ENCODE results near the gene TNFRSF17. TPM values are rescaled to one million over a fixed set of nuclear protein-coding genes. Genes with fewer than 3 reads are reported as not detected.
"Not testable (repeated sequence)": the region's sequence is repeated elsewhere in the genome, so short reads cannot be mapped to it uniquely, and the experiment has no call there.

Gene TNFRSF17
- polyA plus RNA-seq, 2 of the 4 experiments (the other 2 are of a cell fraction), result not detected

DNA sequence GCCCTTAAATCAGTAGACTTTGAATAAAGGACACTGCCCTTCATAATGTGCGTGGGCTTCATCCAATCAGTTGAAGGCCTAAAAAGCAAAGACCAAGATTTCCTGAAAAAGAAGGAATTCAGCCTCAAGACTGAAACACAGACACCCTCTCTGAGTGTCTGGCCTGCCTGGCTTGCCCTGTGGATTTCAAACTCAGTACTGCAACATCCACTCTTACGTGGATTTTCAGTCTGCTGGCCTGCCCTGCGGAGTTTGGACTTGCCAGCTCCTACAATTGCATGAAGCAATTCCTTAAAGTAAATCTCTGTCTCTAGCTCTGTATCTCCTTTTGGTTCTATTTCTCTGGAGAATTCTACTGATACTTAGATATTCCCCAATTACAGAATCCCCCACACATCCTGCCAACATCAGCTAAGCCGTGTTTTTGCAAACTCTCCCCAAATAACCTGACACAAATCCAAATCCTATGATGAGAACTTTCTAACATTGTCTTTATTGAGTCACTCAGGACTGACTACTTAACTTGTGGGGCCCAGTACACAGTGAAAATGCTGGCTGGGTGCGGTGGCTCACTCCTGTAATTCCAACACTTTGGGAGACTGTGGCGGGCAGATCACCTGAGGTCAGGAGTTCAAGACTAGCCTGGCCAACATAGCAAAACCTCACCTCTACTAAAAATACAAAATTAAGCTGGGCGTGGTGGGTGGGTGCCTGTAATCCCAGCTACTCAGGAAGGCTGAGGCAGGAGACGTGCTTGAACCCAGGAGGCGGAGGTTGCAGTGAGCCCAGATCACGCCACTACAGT lies 7.2 kb upstream of the TNFRSF17 start (continued):
- TF ChIP-seq HOXA7 (CRISPR knock-in tag; IDR thresholded peaks at IDR 0.05), result no peak
- no peak for TF ChIP-seq KDM1A (IDR thresholded peaks at IDR 0.05; ENCODE audit: low read depth)
- no peak for TF ChIP-seq NR3C1 (IDR thresholded peaks at IDR 0.05)
- TF ChIP-seq, protein P1, sequence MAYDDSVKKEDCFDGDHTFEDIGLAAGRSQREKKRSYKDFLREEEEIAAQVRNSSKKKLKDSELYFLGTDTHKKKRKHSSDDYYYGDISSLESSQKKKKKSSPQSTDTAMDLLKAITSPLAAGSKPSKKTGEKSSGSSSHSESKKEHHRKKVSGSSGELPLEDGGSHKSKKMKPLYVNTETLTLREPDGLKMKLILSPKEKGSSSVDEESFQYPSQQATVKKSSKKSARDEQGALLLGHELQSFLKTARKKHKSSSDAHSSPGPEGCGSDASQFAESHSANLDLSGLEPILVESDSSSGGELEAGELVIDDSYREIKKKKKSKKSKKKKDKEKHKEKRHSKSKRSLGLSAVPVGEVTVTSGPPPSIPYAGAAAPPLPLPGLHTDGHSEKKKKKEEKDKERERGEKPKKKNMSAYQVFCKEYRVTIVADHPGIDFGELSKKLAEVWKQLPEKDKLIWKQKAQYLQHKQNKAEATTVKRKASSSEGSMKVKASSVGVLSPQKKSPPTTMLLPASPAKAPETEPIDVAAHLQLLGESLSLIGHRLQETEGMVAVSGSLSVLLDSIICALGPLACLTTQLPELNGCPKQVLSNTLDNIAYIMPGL (CRISPR knock-in tag; IDR thresholded peaks at IDR 0.05; ENCODE audit: borderline replicate concordance), result no peak

DNA sequence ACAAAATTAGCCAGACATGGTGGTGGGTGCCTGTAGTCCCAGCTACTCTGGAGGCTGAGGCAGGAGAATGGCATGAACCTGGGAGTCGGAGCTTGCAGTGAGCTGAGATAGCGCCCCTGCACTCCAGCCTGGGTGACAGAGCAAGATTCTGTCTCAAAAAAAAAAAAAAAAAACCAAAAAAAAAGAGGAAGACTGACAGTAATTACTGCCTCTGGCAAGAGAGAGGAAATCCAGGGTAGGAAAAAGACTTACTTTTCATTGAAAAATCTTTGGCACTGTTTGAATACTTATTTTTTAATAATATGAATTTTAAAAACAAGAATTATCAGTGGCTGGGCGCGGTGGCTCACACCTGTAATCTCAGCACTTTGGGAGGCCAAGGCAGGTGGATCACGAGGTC lies 2.6 kb upstream of the TNFRSF17 start:
- H3K9me3 ChIP-seq; H3K27ac ChIP-seq; H3K4me2 ChIP-seq; FAIRE-seq; POLR2A ChIA-PET; ATAC-seq; H3K4me1 ChIP-seq; DNase-seq (ENCODE audit: low read depth in 1 of 2, low spot score in 1 of 2); H3K4me3 ChIP-seq: not testable (repeated sequence)
- WGBS (ENCODE audit: missing lambda C conversion rate), result 80% methylated on average over 5 of the region's 5 CpGs
- CTCF ChIA-PET, result interaction anchor here (1.3 kb wide), 1 partner anchor 13 kb away, joined by 3 read pairs; no protein-coding TSS in a partner anchor

DNA sequence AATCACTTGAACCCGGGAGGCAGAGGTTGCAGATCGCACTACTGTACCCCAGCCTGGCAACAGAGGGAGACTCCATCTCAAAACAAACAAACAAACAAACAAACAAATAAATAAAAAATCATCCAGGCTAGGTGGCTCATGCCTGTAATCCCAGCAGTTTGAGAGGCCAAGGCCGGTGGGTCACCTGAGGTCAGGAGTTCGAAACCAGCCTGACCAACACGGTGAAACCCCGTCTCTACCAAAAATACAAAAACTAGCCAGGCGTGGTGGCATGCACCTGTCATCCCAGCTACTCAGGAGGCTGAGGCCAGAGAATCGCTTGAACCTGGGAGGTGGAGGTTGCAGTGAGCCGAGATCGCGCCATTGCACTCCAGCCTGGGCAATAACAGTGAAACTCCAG lies 2.0 kb upstream of the TNFRSF17 start:
- POLR2A ChIA-PET, result interaction anchor here (0.6 to 2.0 kb wide), 2 partner anchors 14 to 593 kb away, joined by 3 to 7 read pairs; partner anchors contain the start of gene SNX29
- not testable (repeated sequence) for FAIRE-seq
- CTCF ChIA-PET, result interaction anchor here (1.1 to 3.8 kb wide), 2 partner anchors 9 to 104 kb away, joined by 4 to 27 read pairs; no protein-coding TSS in a partner anchor

DNA sequence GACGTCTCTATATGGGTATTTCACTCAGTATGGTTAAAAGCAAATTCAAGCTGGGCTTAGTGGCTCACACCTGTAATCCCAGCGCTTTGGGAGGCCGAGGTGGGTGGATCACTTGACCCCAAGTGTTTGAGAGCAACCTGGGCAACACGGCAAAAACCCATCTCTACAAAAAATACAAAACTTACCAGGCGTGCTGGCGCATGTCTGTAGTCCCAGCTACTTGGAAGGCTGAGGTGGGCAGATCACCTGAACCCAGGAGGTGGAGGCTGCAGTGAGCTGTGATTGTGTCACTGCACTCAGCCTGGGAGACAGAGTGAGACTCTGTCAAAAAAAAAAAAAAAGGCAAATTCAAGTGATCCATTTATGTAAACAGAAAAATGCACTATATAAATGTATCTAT lies 1.3 kb upstream of the TNFRSF17 start:
- no peak overlapping the region for H3K27ac ChIP-seq
- H3K9me3 ChIP-seq, result no peaks in the 10 kb centered on the region
- no peaks in the 10 kb centered on the region for H3K4me1 ChIP-seq
- FAIRE-seq (no peak), DNase-seq (ENCODE audit: low read depth in 1 of 2, low spot score in 1 of 2) (no peak), ATAC-seq (no peak)
- TF ChIP-seq NR3C1 (IDR thresholded peaks at IDR 0.05), result no peak
- TF ChIP-seq FOSB (CRISPR knock-in tag; IDR thresholded peaks at IDR 0.05), result no peak
- TF ChIP-seq HDAC2 (IDR thresholded peaks at IDR 0.05), result no peak
- TF ChIP-seq POLR2AphosphoS2 (conservative IDR thresholded peaks at IDR 0.05; ENCODE audit: low read length), result no peak
- TF ChIP-seq ZFP36 (IDR thresholded peaks at IDR 0.05; ENCODE audit: borderline replicate concordance, partially characterized antibody), result no peak
- no peak for TF ChIP-seq CEBPB (IDR thresholded peaks at IDR 0.05)
- no peak for TF ChIP-seq ZSCAN20 (CRISPR knock-in tag; IDR thresholded peaks at IDR 0.05)
- no peak for TF ChIP-seq RARB (CRISPR knock-in tag; IDR thresholded peaks at IDR 0.05)
- no peak for TF ChIP-seq CBX8 (IDR thresholded peaks at IDR 0.05)
- no peak for TF ChIP-seq FOXS1 (CRISPR knock-in tag; IDR thresholded peaks at IDR 0.05)
- TF ChIP-seq SMC3 (IDR thresholded peaks at IDR 0.05), result no peak
- TF ChIP-seq, protein P2, sequence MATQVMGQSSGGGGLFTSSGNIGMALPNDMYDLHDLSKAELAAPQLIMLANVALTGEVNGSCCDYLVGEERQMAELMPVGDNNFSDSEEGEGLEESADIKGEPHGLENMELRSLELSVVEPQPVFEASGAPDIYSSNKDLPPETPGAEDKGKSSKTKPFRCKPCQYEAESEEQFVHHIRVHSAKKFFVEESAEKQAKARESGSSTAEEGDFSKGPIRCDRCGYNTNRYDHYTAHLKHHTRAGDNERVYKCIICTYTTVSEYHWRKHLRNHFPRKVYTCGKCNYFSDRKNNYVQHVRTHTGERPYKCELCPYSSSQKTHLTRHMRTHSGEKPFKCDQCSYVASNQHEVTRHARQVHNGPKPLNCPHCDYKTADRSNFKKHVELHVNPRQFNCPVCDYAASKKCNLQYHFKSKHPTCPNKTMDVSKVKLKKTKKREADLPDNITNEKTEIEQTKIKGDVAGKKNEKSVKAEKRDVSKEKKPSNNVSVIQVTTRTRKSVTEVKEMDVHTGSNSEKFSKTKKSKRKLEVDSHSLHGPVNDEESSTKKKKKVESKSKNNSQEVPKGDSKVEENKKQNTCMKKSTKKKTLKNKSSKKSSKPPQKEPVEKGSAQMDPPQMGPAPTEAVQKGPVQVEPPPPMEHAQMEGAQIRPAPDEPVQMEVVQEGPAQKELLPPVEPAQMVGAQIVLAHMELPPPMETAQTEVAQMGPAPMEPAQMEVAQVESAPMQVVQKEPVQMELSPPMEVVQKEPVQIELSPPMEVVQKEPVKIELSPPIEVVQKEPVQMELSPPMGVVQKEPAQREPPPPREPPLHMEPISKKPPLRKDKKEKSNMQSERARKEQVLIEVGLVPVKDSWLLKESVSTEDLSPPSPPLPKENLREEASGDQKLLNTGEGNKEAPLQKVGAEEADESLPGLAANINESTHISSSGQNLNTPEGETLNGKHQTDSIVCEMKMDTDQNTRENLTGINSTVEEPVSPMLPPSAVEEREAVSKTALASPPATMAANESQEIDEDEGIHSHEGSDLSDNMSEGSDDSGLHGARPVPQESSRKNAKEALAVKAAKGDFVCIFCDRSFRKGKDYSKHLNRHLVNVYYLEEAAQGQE (IDR thresholded peaks at IDR 0.05), result no peak
- no peak for TF ChIP-seq MAFK (IDR thresholded peaks at IDR 0.05; ENCODE audit: partially characterized antibody)
- no peak for TF ChIP-seq ZNF302 (CRISPR knock-in tag; IDR thresholded peaks at IDR 0.05)
- no peak for TF ChIP-seq MAZ (IDR thresholded peaks at IDR 0.05; ENCODE audit: borderline replicate concordance, low read depth, low read length)
- TF ChIP-seq, protein P3, sequence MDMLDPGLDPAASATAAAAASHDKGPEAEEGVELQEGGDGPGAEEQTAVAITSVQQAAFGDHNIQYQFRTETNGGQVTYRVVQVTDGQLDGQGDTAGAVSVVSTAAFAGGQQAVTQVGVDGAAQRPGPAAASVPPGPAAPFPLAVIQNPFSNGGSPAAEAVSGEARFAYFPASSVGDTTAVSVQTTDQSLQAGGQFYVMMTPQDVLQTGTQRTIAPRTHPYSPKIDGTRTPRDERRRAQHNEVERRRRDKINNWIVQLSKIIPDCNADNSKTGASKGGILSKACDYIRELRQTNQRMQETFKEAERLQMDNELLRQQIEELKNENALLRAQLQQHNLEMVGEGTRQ (IDR thresholded peaks at IDR 0.05), result no peak
- no peak for TF ChIP-seq NPAS2 (CRISPR knock-in tag; IDR thresholded peaks at IDR 0.05; ENCODE audit: borderline replicate concordance)
- TF ChIP-seq CBX2 (IDR thresholded peaks at IDR 0.05; ENCODE audit: borderline replicate concordance, low read depth), result no peak
- ChIA-PET POLR2A (interaction anchor here (2.0 kb wide), 1 partner anchor 13 kb away, joined by 7 read pairs; the partner anchor contains the start of gene SNX29), CTCF (interaction anchor here (1.1 to 3.8 kb wide), 3 partner anchors 8 to 132 kb away, joined by 3 to 27 read pairs (median 4); no protein-coding TSS in a partner anchor)
- WGBS (ENCODE audit: missing lambda C conversion rate), result 47% methylated on average over 4 of the region's 6 CpGs
- H3K4me3 ChIP-seq, result no peak overlapping the region
- no peak overlapping the region for H3K4me2 ChIP-seq

More for the DNA sequence above, 2.0 kb upstream of the TNFRSF17 start:
- not testable (repeated sequence) for DNase-seq (ENCODE audit: low read depth in 1 of 2, low spot score in 1 of 2); H3K4me2 ChIP-seq; H3K9me3 ChIP-seq; H3K4me3 ChIP-seq; H3K27ac ChIP-seq; ATAC-seq; H3K4me1 ChIP-seq
- 82% methylated on average over 11 of the region's 11 CpGs for WGBS (ENCODE audit: missing lambda C conversion rate)

Measured in A549 (cell line).